ENCODE data around the gene SPTBN5.

Gene SPTBN5

DNA sequence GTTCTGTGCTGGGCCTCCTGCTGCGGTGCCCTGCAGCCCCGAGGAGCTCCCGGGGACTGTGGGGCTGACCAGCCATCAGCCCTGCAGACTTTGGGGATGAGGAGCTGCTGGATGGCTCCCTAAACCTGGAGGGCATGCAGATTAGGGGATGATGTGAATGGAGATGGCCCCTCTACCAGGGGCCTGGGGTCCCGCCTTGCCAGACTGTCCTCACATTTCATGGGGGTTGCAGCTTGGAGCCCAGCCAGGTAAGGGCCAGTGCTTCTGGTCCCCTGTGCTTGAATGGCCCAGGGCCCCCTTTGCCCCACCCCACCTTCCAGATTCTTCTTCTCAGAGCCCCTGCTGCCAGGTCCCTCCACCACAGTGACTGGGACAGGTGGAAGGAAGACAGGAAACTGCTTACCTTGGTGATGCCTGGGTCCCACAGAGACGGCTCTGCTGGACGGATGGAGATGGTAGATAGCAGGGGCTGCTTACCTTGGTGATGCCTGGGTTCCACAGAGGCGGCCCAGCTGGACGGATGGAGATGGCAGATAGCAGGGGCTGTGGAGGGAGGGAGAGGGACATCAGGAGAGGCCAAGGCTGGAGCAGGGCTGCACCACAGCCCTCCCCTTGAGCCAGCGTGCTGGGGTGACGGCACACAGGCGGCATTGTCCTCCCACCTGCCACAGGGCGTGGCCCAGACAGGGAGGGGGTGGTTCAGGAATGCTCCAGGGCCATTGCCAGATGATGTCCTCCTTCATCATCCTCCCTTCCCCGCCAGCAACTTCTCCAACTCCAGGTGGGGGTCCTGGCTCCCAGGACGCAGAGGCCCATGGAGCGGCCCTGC lies at the start of gene SPTBN5:
Gene SPTBN5 (minus strand): TSS at position 632 of the 829 bp plus-strand sequence. CDS start 556 bp downstream, at position 76.
- no peak for DNase-seq (ENCODE audit: low read depth)

DNA sequence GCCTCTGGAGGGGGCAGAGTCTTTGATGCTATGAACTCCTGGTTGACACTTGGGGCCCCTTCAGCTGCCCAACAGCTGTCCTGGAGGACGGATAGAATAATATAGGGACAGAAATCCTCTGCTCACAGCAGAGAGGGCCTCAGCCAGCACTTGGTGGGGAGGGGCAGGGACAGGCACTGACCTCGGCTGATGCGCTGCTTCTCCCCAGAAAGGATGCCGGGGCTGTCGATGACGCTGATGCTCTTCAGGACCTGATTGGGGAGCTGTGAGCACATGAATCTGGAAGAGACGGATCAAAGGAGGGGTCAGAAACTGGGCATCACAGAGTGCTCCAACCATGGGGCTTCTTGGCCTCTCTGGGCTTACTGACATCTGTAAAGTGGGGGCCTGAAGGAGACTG lies 49.0 kb upstream of the SPTBN5 start:
- no peak for DNase-seq (ENCODE audit: low read depth)

DNA sequence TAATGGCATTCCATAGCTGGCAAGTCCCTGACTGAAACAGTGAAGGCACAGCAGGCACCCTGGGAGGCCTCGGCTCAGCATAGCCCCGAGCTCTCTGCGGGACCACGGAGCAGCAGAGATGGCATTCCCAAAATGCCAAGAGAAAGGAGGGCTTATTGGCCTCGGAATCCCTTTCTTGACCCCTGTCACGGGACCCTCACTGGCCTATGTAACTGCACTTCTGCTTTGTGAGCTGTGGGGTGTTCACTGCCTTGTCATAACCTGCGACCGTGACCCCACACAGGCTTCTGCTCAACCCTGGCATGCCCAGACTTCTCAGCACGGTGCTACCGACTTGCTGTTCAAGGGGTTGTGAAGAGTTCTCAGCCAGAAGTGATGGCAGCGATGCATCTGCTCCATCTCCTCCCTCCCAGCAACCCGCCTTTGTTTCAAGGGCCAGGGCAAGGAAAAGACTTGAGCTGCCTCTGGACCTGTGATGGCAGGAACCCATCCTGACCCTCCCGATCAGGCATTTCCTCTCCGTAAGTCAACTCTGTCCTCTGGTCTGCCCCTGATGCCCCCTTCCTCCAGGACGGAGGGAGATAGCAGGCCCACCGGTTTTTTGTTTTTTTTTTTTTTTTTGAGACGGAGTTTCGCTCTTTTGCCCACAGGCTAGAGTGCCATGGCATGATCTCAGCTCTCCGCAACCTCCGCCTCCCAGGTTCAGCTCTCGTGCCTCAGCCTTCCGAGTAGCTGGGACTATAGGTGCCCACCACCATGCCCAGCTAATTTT lies 48.0 kb upstream of the SPTBN5 start:
- no peak for DNase-seq (ENCODE audit: low read depth)

DNA sequence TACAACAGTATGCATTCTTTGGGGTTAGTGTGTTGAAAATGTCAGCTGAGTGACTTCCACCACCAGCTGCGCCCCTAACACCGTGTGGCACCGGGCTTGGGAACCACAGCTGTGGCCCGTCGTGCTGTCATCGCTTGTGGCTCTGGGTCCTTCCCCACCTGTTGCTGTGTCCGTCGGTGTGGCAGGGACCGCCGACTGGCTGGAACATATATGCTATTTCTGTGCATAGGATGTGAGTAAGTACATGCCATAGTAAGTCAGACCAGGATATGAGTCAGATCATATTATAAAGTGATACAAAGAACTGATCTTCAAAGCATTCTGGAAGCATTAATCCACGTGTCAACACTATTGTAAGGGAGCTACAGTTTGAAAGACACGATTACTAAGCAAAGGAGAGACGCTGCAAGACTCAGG lies 46.6 kb upstream of the SPTBN5 start:
- DNase-seq (ENCODE audit: low read depth), result peak; percentile 36

DNA sequence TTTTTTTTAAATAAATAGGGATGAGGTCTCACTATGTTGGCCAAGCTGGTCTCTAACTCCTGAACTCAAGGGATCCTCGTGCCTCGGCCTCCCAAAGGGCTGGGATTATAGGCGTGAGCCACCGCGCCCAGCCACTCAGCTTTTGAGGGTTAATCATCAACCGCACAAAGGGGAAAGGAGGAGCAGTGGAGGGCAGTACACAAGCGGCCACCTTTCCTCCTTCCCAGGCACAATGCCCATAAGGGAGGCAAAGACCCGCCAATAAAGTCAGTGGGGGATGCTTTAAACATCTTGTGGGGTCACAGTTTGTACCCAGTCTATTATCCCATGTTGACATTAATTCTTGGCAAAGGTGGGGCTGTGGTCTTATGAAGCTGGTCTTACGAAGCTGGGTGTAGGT lies 46.1 kb upstream of the SPTBN5 start:
- DNase-seq (ENCODE audit: low read depth), result no peak

DNA sequence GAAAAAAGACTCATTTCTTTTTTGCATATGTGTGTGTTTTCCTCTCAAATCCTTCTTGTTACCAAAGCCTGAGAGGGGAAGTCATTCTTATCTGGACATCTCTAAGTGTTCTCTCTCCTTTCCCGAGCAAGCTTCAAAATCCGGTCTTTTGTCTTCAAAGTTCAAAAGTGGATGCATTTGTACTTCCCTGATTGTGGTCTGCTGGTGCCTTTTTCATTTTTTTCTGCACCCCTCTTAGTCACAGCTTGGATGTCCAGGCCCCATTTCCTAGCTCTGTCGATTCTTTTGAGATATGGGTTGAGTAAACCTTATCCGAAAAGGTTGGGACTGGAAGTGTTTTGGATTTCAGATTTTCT lies 43.7 kb upstream of the SPTBN5 start:
- no peak for DNase-seq (ENCODE audit: low read depth)

DNA sequence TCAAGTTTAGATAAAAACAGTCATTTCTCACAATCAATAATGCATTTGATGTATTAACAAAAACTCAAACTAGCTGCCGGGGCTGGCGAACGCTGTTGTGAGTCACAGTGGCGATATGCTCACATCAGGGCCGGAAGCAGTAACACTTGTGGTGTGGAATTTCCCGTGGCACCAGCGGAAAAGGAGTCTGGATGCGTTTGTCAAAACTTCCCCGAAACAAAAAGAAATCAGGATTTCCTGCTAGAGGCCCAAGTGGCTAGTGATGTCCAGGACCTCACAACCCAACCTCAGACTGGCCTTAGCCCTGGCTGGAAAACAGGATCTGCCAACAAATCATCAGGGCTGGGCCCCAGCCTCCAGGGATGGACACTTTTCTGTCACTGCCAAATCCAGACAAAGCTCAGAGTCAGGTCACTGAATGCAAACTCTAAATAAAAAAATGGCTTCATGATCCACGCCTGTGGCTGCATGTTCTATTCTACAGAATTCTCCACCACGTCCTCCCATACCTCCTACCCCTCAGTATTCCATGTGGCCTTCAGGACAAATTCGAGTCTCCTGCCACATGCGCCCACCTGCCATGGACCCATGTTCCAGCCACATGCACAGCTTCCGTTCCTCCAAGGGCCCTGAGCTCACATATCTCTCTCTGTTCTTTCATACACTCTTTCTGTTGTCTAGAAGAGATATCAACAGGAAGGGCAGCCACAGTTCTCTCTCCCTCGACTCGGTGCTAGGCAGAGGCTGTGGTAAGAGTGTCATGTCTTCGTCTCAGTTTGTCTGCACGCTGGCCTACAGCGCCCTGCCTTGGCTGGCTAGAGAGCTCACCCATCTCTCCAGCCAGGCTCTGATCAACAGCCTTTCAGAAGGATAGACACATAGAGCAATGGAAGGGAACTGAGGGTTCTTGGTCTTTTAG lies 43.1 kb upstream of the SPTBN5 start:
- DNase-seq (ENCODE audit: low read depth), result no peak

DNA sequence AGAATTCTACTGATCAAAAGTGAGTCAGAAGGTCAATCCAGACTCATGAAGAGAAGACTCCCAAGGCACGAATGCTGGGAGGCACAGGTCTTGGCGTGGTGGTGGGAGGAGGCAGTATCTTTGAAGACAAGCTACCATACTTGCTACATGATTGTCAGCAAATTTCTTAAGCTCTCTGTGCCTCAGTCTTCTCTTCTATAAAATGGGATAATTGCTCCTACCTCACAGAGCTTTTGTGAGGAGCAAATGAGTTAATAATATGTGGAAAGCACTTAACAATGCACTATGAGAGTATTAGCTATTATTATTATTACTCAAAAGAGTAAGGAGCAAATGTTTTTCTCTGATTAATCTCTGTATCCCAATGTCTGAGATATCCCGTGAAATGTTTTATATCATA lies 42.3 kb upstream of the SPTBN5 start:
- DNase-seq (ENCODE audit: low read depth), result no peak

DNA sequence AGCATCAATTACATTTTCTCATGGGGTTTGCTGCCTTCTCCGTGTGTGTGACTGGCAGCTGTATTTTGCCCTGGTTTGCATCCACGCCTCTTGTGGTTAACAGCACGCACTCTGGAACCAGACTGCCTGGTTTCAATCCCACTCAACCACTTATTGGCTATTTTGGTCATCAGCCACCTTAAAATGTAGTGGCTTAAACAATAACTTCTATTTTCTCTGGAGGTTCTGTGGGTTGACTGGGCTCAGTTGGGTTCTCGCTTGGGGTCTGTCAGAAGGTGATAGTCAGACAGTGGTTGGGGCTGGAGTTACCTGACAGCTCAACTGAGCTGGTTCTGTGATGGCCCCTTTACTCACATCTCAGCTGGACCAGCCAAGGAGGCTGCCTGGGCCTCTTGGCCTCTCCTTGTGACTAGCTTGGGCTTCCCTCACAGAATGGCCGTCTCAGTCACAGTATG lies 41.7 kb upstream of the SPTBN5 start:
- no peak for DNase-seq (ENCODE audit: low read depth)

DNA sequence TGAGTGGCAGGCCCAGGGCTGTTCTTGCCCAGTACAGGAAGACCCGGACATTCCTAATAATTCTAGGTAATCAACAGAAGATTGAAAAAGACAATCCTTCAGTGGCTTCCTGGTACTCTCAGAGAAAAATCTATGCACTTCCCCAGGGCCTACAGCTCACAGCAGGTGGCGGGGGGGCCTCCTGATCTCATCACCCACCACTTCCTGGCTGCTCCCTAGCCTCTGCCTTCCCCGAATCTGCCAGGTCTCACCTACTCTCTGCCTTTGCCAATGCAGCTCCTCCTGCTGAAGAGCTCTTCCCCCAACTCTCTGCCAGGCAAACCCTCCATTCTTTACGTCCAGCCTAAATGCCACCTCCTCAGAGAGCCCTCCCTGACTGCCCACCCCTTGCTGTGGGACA lies 41.0 kb upstream of the SPTBN5 start:
- DNase-seq (ENCODE audit: low read depth), result no peak

DNA sequence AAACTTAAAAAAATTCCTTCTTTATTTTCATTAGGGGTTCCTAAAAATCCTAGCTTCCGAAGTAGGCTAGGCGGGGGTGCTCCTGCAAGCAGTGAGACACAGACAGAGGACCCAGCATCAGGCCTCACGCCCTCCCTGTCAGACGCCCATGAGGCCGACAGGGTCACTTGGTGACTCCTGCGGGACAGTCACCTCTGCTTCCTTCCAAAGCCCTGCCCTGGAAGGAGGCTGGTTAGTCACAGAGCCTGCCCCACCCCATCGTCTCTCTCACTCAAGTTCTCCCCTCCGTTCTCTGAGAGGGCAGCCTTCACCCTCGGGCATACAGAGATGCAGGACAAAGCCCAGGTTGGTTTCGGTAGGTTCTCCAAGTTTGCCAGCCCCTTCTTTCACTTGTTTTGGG lies 39.9 kb upstream of the SPTBN5 start:
- no peak for DNase-seq (ENCODE audit: low read depth)

DNA sequence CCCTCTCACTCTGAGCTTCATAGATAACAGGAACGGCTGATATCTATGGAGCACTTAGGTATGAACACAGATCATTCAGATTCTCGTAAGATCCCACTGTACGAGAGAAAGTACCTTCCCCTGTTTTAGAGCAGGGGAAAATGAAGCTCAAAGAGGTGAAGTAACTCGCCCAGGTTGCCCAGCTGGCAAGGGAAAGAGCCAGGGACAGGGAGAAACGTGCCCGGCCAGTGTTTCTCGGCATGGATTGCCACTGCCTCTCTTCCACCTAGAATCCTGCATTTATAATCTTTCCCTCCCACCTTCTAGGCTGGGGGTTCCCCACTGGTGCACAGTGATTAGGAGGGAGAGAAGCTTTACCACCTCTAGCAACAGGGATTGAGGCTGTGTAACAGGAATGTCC lies 39.5 kb upstream of the SPTBN5 start:
- DNase-seq (ENCODE audit: low read depth), result no peak

DNA sequence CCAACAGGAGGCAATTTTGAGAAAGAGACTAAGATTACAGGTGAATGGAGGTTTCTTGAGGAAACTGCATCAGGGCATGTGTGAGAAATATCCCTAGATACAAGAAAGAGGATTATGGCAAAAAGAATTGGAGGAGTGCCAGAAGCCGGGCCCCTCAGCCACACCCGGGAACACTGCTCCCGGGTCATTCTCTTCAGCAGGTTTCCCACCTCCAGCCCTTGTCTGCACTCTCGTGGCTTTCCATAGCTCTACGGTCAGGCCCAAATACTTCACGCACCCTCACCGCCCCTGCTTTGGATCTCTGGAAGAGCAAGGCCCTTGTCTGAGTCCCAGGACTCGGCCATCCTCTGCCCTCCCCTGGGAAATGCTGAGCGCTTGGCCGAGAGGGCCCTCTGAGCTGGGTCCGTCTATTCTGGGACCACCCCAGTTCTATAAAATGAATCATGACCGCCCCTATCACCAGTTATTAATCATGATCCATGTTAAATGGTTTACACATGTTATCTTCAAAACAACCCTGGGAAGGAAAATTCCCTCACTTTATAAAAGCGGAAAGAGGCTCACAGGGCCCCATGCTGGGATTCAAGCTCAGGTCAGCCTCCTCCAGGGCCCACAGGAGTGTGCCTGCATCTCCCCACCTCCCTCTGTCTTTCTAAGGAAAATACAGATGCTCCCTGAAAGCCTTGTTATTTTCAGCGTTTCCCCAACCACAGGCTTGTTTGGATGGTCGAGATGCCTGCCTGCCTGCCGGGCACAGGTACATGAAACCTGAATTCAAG lies 38.8 kb upstream of the SPTBN5 start:
- DNase-seq (ENCODE audit: low read depth), result no peak

DNA sequence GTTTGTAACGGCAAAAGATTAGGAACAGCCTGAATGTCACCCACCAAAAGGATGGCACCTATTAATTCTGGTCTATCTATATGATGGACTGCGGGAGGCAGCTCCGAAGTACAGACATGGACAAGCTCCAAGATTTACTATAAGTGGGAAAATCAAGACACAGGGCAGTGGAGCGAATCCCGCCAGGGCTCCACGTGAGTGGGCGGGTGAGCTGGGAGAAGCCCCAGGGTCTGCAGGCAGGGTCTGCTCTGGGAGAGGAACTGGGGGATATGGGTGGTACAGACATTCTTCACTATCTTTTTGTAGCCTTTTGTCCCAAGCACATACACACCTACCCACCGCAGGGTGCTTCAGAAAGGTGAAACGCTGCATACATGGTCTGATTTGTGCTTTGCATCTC lies 38.2 kb upstream of the SPTBN5 start:
- DNase-seq (ENCODE audit: low read depth), result no peak

DNA sequence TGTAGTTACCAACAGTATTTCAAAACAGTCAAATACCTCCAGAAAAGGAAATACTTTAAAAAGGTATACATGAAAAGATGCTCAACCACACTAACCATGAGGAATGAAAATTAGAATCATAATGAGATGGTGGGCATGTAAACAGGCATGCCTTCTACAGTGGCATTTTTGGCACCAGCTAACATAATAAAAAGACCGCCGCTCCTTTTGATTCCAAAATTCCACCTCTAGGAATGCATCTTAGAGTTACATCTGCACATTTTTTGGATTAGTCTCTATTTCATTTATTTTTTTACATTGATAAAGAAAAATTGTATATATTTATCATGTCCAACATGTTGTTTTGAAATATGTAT lies 37.0 kb upstream of the SPTBN5 start:
- no peak for DNase-seq (ENCODE audit: low read depth)

DNA sequence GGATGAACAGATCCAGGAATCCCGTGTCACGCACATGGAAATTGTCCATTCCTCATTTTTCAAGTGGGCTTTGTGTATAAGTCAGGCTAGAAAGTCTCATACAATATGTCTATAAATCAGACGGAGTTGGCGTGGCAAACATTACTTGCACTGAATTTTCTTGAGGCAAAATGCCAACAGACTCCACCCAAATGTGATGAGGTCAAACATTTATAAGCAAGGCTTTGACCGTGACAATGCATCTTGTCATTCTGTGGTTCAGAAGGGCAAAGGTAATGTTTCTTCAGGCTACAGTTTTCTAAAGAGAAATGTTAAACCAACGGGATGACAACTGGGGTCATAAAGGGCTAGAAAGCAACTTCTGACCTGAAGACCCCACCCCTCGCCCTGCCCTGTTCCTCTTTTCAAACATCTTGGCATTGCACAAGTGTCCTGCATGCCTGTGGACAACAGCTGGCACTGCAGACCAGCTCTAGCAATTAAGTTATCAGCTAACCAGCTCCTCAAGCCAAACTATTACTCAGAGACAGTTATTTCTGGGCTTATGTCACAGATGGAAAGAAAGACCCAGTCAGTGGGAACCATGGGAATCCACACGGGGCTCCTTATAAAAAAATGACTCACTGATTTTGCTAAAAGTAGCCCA lies 36.5 kb upstream of the SPTBN5 start:
- peak; percentile 95 for DNase-seq (ENCODE audit: low read depth)

DNA sequence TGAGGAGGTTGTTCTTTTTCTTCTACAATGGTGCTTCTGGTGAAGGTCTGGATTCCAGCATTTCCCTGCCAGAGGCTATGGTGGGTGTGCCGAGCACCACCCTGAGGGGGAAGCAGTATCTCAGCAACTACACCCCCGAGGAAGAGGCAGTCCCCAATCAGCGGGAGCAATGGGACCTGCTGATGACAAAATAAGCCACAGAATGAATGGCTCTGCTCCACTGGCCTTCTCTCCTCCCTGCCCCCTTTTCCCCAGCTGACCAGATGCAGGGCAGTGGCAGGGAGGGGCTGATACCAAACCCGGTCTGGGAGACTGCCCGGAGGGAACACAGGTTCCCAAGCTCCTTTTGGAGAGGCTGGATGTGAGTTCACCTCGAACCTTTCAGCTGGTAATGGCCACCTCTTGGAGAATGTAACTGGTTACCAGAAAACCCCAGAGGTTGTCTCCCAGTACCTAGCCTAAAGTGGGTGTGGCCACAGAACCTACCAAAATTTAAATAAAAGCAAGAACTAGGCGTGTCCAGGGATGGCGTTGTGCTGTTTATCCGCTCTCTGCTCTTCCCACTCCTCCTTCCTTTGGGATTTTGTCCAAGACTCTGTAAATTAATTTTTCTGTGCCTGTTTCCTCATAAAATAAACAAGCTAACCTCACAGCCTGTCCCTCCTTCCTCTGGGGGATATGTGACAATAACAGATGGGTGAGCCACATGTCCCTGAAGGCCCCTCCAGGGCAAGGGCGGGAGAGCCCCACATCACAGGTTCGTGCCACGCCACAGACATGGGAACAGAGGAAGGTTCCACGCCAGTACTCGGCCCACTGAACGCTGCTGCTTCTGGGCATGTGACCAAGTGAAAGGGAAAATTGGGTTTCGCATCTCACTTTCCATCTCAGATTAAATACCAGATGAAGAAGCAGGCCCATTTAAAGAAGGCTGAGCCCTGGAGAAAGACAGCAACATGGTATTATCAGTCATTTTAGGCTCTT lies 35.1 kb upstream of the SPTBN5 start:
- no peak for DNase-seq (ENCODE audit: low read depth)

DNA sequence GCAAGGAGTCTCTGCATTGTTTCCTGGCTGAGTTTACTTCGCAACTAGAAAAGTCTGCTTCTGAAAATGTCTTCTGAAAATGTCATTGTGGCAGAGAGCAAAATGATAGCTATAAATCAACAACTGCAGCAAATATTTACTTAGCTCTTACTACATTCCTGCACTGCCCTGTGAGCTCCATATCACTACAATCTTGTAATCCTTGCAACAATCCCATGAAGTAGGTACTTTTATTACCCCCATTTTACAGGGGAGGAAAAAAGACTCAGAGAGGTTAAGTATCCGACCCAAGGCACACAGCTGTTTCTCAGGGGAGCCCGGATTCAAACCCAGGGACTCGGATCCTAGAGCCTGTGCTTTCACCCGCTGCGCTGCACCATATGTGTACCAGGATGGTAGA lies 34.2 kb upstream of the SPTBN5 start:
- no peak for DNase-seq (ENCODE audit: low read depth)

DNA sequence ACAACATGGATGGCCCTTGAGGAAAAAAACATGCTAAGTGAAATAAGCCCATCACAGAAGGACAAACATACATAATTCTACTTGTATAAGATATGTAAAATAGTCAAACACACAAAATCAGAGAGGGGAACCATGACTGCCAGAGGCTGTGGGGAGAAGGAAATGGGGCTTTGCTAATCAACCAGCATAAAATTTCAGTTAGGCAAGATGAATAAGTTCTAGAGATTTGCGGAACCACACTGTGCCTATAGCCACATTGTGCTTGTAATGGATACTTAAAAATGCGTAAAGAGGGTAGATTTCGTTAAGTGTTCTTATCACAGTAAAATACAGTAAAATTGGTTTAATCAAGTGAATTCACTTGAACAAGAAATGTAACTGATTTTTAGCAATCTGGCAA lies 33.7 kb upstream of the SPTBN5 start:
- no peak for DNase-seq (ENCODE audit: low read depth)
